Activated naive CD8-positive, alpha-beta T cell treated with anti-CD3 and anti-CD28 coated beads, Interleukin-2, amount 50 U/mL, for 24 hours (primary cell): ENCODE results near the gene CEP63.
A peak's percentile ranks its signal among the peaks of the same experiment; 100 is the strongest.

Experiments used
- ATAC-seq: fragments of 150-1000 bp; cut with Tn5 transposase; one replicate; pipeline ENCODE4 v1.10.0; 2021
- DNase-seq: peaks from one replicate; pipeline ENCODE4 v3.0.0; 2021
- H3K27ac Mint-ChIP-seq: one replicate; pipeline ENCODE4 v1.8.0; 2021; ENCODE audit warnings: mild to moderate bottlenecking, mixed read lengths
- H3K27me3 Mint-ChIP-seq: one replicate; pipeline ENCODE4 v1.8.0; 2021; ENCODE audit warnings: mixed read lengths
- H3K36me3 Mint-ChIP-seq: one replicate; pipeline ENCODE4 v1.8.0; 2021; ENCODE audit warnings: low read depth, mixed read lengths
- H3K4me1 Mint-ChIP-seq: one replicate; pipeline ENCODE4 v1.8.0; 2021; ENCODE audit warnings: mixed read lengths
- H3K4me3 Mint-ChIP-seq: one replicate; pipeline ENCODE4 v1.8.0; 2021; ENCODE audit warnings: mild to moderate bottlenecking, moderate library complexity, mixed read lengths
- H3K9me3 Mint-ChIP-seq: one replicate; pipeline ENCODE4 v1.8.0; 2021; ENCODE audit warnings: mixed read lengths

The CEP63 gene

DNA sequence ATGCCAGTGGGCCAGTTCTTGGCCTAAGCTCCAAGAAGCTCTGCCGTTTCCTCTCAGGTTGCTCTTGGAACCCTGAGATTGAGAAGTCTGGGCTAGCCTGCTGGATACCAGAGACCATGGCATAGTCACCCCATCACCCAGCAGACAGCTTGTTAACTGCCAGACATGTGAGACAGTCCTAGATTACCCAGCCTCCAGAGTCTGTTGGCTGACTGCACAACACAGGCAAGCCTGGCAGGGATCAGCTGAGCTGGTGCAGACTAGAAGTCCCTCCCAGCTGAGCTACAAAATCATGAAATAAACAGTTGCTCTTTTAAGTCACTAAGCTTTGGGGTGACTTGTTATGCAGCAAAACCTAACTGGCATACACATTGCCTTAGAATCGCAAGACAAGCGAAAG, 5.3 kb upstream of the CEP63 start:
- Mint-ChIP-seq H3K27ac (no peak overlapping the region), H3K36me3 (peaks cover 49% of the 10 kb centered on the region)

GRCh38 chr3:134481166-134481565, 4.7 kb upstream of the CEP63 start:
- H3K27me3 Mint-ChIP-seq: no peaks in the 10 kb centered on the region
- no peak overlapping the region for H3K27ac Mint-ChIP-seq
- H3K4me1 Mint-ChIP-seq: peaks cover 24% of the 10 kb centered on the region
- peaks cover 50% of the 10 kb centered on the region for H3K36me3 Mint-ChIP-seq
- DNase-seq (no peak), ATAC-seq (no peak)
- H3K9me3 Mint-ChIP-seq: no peaks in the 10 kb centered on the region
- H3K4me3 Mint-ChIP-seq: no peak overlapping the region

More for the DNA sequence above, 5.3 kb upstream of the CEP63 start:
- no peak overlapping the region for H3K4me3 Mint-ChIP-seq
- no peak for ATAC-seq
- no peaks in the 10 kb centered on the region for H3K9me3 Mint-ChIP-seq
- no peaks in the 10 kb centered on the region for H3K27me3 Mint-ChIP-seq
- no peak for DNase-seq
- peaks cover 24% of the 10 kb centered on the region for H3K4me1 Mint-ChIP-seq

DNA sequence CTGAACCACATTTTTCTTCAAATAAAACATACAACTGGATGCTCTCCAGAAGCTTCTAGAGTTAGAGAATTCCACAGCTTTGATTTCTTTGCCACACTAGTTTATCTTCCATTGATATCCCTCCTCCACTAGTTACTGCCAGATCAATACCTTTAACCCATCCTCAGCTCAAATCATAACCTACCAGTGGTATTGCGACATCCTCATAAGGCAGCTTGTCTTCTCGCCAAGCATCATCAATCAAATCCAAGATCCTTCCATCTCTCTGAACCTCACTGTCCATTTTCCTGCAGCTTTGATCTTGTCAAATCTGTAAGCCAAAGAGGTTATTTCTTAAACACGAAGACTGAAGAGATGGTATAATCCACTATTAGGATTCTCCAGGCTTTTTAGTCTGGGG, 3.2 kb upstream of the CEP63 start:
- no peak overlapping the region for H3K4me3 Mint-ChIP-seq
- ATAC-seq: no peak
- peaks cover 31% of the 10 kb centered on the region for H3K4me1 Mint-ChIP-seq
- peak overlapping the region; percentile 12 for H3K27ac Mint-ChIP-seq
- no peaks in the 10 kb centered on the region for H3K27me3 Mint-ChIP-seq
- peaks cover 44% of the 10 kb centered on the region for H3K36me3 Mint-ChIP-seq
- H3K9me3 Mint-ChIP-seq: no peaks in the 10 kb centered on the region
- DNase-seq: no peak

DNA sequence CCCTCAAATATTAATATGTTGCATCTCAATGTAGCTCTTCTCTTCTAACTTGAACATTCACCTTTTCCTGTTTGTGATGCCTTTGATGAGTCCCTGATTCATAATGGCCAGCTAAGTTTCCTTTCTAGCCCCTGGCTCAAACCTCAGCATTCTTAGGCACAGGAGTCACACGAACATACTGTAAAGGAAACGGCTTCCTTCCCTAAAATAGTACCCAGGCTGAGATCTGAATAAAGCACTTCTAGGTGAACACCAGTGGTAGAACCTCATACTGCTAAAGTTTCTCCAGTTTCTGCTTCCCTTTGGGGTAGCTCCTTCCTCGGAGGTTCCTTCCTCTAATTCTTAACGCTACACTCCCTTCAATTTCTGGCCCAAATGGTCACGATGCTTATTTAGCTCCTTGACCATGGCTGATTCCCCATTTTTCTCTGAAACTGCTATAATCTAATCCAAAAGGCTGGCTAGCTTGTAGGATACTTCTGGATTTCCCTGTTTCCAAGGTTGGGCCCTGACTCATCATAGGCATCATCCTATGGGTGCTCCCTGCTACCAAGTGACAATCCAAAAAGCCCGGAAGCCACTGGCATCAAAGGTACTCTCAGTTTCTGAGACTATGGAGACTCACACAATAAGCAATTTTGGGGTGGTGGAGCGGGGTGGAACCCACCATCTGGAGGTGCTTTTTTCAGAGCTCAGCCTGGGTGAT, 2.5 kb upstream of the CEP63 start:
- Mint-ChIP-seq H3K9me3 (no peaks in the 10 kb centered on the region), H3K4me1 (peaks cover 38% of the 10 kb centered on the region), H3K4me3 (peak overlapping the region; percentile 94), H3K27me3 (no peaks in the 10 kb centered on the region), H3K36me3 (peaks cover 37% of the 10 kb centered on the region), H3K27ac (peak overlapping the region; percentile 63)
- DNase-seq (no peak), ATAC-seq (no peak)

DNA sequence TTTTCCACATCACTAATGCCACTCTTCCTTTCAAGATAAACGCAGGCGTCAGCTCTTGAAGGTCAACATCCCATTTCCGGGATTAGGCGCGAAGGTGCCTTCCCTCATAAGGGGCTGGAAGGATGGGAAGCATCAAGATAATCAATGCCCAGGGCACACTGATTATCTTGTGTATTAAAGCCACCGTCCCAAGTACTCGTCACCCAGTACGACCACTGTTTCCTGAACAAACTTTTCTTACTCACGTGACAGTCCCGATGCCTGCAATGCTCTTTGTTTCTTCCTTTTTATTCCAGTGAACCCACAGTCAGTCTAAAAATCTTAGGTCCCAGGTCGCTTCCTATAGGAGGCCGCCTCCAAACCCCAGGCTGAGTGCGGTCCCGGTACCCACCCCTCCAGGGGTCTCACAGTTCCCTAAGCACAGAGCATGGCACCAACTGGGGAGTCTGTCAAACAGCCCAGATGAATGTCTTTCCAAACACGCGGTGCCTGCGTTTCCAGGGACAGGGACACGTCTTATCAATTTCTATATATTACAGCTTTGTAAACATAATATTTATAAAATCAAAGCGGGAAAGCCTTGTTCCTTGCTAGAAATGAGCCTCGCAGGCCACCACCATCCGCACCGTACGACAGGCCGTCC, 661 bp upstream of the CEP63 start:
- Mint-ChIP-seq H3K27me3 (no peaks in the 10 kb centered on the region), H3K4me3 (peak overlapping the region; percentile 94), H3K4me1 (peaks cover 47% of the 10 kb centered on the region), H3K9me3 (no peaks in the 10 kb centered on the region), H3K36me3 (peaks cover 26% of the 10 kb centered on the region), H3K27ac (peak overlapping the region; percentile 97)
- ATAC-seq (peak; percentile 5), DNase-seq (no peak)

- Mint-ChIP-seq H3K4me1 (peaks cover 48% of the 10 kb centered on the region), H3K9me3 (no peaks in the 10 kb centered on the region), H3K4me3 (peak overlapping the region; percentile 94), H3K36me3 (peaks cover 16% of the 10 kb centered on the region), H3K27ac (peak overlapping the region; percentile 97), H3K27me3 (no peaks in the 10 kb centered on the region)
- ATAC-seq: peak; percentile 7
- no peak for DNase-seq
Observed at GRCh38 chr3:134486577-134487041, 752 bp downstream of the CEP63 start.

GRCh38 chr3:134487406-134487805, 1.5 kb downstream of the CEP63 start:
- Mint-ChIP-seq H3K36me3 (peaks cover 13% of the 10 kb centered on the region), H3K9me3 (no peaks in the 10 kb centered on the region), H3K27me3 (no peaks in the 10 kb centered on the region), H3K4me1 (peaks cover 49% of the 10 kb centered on the region), H3K4me3 (peak overlapping the region; percentile 94), H3K27ac (peak overlapping the region; percentile 97)
- ATAC-seq (no peak), DNase-seq (no peak)

GRCh38 chr3:134494495-134494894, 8.6 kb downstream of the CEP63 start:
- no peaks in the 10 kb centered on the region for H3K27me3 Mint-ChIP-seq
- no peak overlapping the region for H3K27ac Mint-ChIP-seq
- no peak overlapping the region for H3K4me3 Mint-ChIP-seq
- H3K4me1 Mint-ChIP-seq: peaks cover 45% of the 10 kb centered on the region
- H3K9me3 Mint-ChIP-seq: no peaks in the 10 kb centered on the region
- DNase-seq (no peak), ATAC-seq (no peak)
- H3K36me3 Mint-ChIP-seq: peaks cover 36% of the 10 kb centered on the region

GRCh38 chr3:134495980-134496379, 10.1 kb downstream of the CEP63 start:
- peaks cover 46% of the 10 kb centered on the region for H3K4me1 Mint-ChIP-seq
- no peak overlapping the region for H3K27ac Mint-ChIP-seq
- ATAC-seq (no peak), DNase-seq (no peak)
- H3K36me3 Mint-ChIP-seq: peaks cover 47% of the 10 kb centered on the region
- no peak overlapping the region for H3K4me3 Mint-ChIP-seq
- no peaks in the 10 kb centered on the region for H3K27me3 Mint-ChIP-seq
- peaks cover 4% of the 10 kb centered on the region for H3K9me3 Mint-ChIP-seq

DNA sequence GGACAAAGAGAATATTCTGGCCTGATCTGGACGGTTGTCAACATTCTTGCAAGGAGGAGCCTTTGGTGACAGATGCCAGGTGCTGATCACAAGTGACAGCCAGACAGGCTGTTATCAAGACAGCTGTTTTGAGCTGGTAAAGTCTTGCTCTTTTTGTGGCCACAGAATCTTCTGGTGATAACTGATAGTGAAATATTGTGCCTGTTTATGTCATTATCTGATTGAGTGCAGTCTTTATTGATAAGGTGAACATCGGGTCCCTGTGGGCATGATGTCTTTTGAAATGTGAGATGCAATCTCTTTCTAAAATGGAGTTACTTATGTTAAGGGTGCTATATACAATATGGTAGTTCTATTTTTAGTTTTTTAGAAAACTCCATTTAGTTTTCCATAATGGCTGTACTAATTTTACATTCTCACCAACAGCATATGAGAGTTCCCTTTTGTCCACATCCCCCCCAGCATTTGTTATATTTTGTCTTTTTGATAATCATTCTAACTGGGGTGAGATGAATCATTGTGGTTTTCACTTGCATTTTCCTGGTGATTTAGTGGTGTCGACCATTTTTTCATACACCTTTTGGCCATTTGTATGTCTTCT, 10.7 kb downstream of the CEP63 start:
- H3K9me3 Mint-ChIP-seq: peaks cover 4% of the 10 kb centered on the region
- DNase-seq: no peak
- H3K27ac Mint-ChIP-seq: peak overlapping the region; percentile 11
- H3K4me3 Mint-ChIP-seq: no peak overlapping the region
- H3K27me3 Mint-ChIP-seq: no peaks in the 10 kb centered on the region
- peaks cover 52% of the 10 kb centered on the region for H3K36me3 Mint-ChIP-seq
- peak; percentile 66 for ATAC-seq
- peaks cover 46% of the 10 kb centered on the region for H3K4me1 Mint-ChIP-seq

- Mint-ChIP-seq H3K27ac (no peak overlapping the region), H3K4me1 (peaks cover 22% of the 10 kb centered on the region), H3K36me3 (peaks cover 74% of the 10 kb centered on the region), H3K4me3 (no peak overlapping the region), H3K9me3 (peaks cover 40% of the 10 kb centered on the region), H3K27me3 (no peaks in the 10 kb centered on the region)
- DNase-seq: no peak
- ATAC-seq: no peak
Observed at GRCh38 chr3:134503266-134503665, 17.4 kb downstream of the CEP63 start.

GRCh38 chr3:134504132-134504531, 18.3 kb downstream of the CEP63 start:
- DNase-seq (no peak), ATAC-seq (no peak)
- H3K4me1 Mint-ChIP-seq: peaks cover 14% of the 10 kb centered on the region
- peaks cover 75% of the 10 kb centered on the region for H3K36me3 Mint-ChIP-seq
- no peaks in the 10 kb centered on the region for H3K27me3 Mint-ChIP-seq
- H3K9me3 Mint-ChIP-seq: peaks cover 40% of the 10 kb centered on the region
- no peak overlapping the region for H3K27ac Mint-ChIP-seq
- no peak overlapping the region for H3K4me3 Mint-ChIP-seq

DNA sequence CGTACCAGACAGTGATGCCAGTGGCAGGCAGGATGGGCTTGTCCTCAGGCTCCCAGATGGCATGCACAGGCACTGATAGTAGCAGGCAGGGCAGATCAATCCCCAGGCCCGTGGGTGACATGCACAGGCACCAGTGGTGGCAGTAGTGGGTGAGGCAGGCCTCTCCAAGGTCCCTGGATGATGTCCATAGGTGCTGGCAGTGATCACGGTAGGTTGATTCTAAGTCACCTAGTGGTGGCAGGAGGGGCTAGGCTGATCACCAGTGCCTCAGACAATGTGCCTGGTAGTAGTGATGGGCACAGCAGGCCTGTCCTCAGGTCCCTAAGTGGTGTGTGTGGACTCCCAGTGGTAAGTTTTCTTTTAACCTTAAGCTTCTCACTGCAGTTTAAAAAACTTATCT, 19.6 kb downstream of the CEP63 start:
- ATAC-seq: no peak
- Mint-ChIP-seq H3K9me3 (peaks cover 39% of the 10 kb centered on the region), H3K36me3 (peaks cover 73% of the 10 kb centered on the region), H3K27ac (no peak overlapping the region), H3K4me1 (peaks cover 12% of the 10 kb centered on the region), H3K27me3 (no peaks in the 10 kb centered on the region), H3K4me3 (no peak overlapping the region)
- no peak for DNase-seq

- no peak for ATAC-seq
- no peak overlapping the region for H3K27ac Mint-ChIP-seq
- peaks cover 4% of the 10 kb centered on the region for H3K4me1 Mint-ChIP-seq
Observed at GRCh38 chr3:134511500-134511899, 25.6 kb downstream of the CEP63 start.

DNA sequence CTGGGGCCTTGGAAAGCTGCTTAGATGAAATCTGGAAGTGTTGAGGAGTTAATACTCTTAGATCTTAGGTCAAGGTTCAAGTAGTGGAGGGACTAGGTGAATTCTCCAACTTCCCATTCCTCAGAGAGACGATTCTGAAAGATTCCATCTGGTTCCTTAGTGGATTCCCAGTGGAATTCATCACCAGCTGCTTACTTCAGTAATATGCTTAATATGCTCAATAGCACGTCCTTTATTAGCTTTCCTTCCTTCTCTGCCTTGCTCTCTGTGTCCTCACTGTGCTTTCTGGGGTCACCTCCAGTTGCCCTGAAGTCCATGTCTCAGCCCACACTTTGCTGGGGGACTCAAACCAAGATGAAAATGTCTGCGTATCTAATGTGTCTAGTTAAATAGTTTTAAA, 31.0 kb downstream of the CEP63 start:
- H3K27ac Mint-ChIP-seq: no peak overlapping the region
- DNase-seq (no peak), ATAC-seq (no peak)
- no peaks in the 10 kb centered on the region for H3K4me1 Mint-ChIP-seq
- H3K27me3 Mint-ChIP-seq: no peaks in the 10 kb centered on the region
- H3K36me3 Mint-ChIP-seq: peaks cover 41% of the 10 kb centered on the region
- peaks cover 16% of the 10 kb centered on the region for H3K9me3 Mint-ChIP-seq
- H3K4me3 Mint-ChIP-seq: no peak overlapping the region

More at GRCh38 chr3:134511500-134511899, 25.6 kb downstream of the CEP63 start:
- no peak for DNase-seq
- H3K36me3 Mint-ChIP-seq: peaks cover 48% of the 10 kb centered on the region
- H3K4me3 Mint-ChIP-seq: no peak overlapping the region
- H3K27me3 Mint-ChIP-seq: no peaks in the 10 kb centered on the region
- peaks cover 5% of the 10 kb centered on the region for H3K9me3 Mint-ChIP-seq
